Endothelial cell of umbilical vein (primary cell): ENCODE results near the gene NLRP9. TPM values are rescaled to one million over a fixed set of nuclear protein-coding genes. Genes with fewer than 3 reads are reported as not detected.
"Not testable (repeated sequence)": the region's sequence is repeated elsewhere in the genome, so short reads cannot be mapped to it uniquely, and the experiment has no call there.

Experiments used
- BruUV-seq: library from RNA; stranded (reverse); fragments of 400-500 nt; replicated peaks from 2 replicates; lab custom pipeline; 2021; lab: Mats Ljungman, UMichigan
- CTCF ChIA-PET: fragments of 300-600, 350-600 bp; sonication (Branson Sonifier 250); formaldehyde crosslinking; loops from one replicate; lab custom pipeline; 2021; ENCODE audit warnings: antibody characterized with exemption, inconsistent platforms; lab: Charles Lee
- POLR2A ChIA-PET: fragments of 300-600, 350-600 bp; sonication (Branson Sonifier 250); formaldehyde crosslinking; loops from one replicate; lab custom pipeline; 2021; ENCODE audit warnings: antibody characterized with exemption, inconsistent platforms; lab: Charles Lee
- DNase-seq: peaks from one replicate; pipeline ENCODE4 v3.0.0-alpha.2; 2011; ENCODE audit warnings: low read depth, low spot score
- FAIRE-seq: peaks from 2 replicates; lab custom pipeline; 2011; peaks lifted over from hg19 to GRCh38; lab: Jason Lieb, UNC
- H2AFZ ChIP-seq: 2 replicates; pipeline ENCODE4 v1.6.0; 2012; ENCODE audit warnings: low read depth, low read length, control low read depth, inconsistent platforms
- H3K27ac ChIP-seq: 2 replicates; pipeline ENCODE4 v1.5.1; 2011; ENCODE audit warnings: low read depth, mild to moderate bottlenecking, control low read depth, low read length, moderate library complexity; ENCODE audit not compliant: insufficient read depth
- H3K27me3 ChIP-seq, 2 experiments: 2 replicates each; pipeline versions ENCODE4 v1.6.0 to v1.6.1; 2011; ENCODE audit warnings: low read length in 2 of 2, mixed read lengths in 1 of 2; ENCODE audit not compliant: control insufficient read depth in 2 of 2, insufficient read depth in 2 of 2
- H3K36me3 ChIP-seq, 2 experiments: 2 replicates in 1 of 2; 3 replicates in 1 of 2; pipeline ENCODE4 v1.5.1; 2011; ENCODE audit warnings: low read length in 2 of 2, mild to moderate bottlenecking in 1 of 2, moderate library complexity in 1 of 2; ENCODE audit not compliant: control insufficient read depth in 2 of 2, insufficient read depth in 2 of 2; ENCODE audit errors: extremely low read depth in 1 of 2
- H3K4me1 ChIP-seq: 3 replicates; pipeline ENCODE4 v1.5.1; 2011; ENCODE audit warnings: mild to moderate bottlenecking, low read length; ENCODE audit not compliant: control insufficient read depth, insufficient read depth; ENCODE audit errors: extremely low read depth
- H3K4me2 ChIP-seq: 2 replicates; pipeline ENCODE4 v1.6.1; 2011; ENCODE audit warnings: low read length, control low read depth, mixed read lengths; ENCODE audit not compliant: insufficient read depth
- H3K4me3 ChIP-seq, 3 experiments: fragments of 200-600 bp in 1 of 3; sonication (generic), shearing (Covaris generic) in 1 of 3; replicated peaks in 1 of 3; 2 replicates each; pipeline ENCODE4 v1.5.1; 2011 to 2016; ENCODE audit warnings: control low read depth in 3 of 3, low read length in 3 of 3, mild to moderate bottlenecking in 2 of 3, inconsistent platforms in 1 of 3, low read depth in 1 of 3, moderate library complexity in 1 of 3; ENCODE audit not compliant: insufficient read depth in 1 of 3
- H3K79me2 ChIP-seq: 2 replicates; pipeline ENCODE4 v1.6.0; 2012; ENCODE audit warnings: low read length, inconsistent platforms; ENCODE audit not compliant: control insufficient read depth, insufficient read depth
- H3K9ac ChIP-seq: replicated peaks from 2 replicates; pipeline ENCODE3; 2011; ENCODE audit warnings: low read length, control low read depth; ENCODE audit not compliant: insufficient read depth; ENCODE audit errors: extremely low read depth
- H3K9me1 ChIP-seq: replicated peaks from 3 replicates; pipeline ENCODE4 v1.6.0; 2011; ENCODE audit warnings: mild to moderate bottlenecking, low read length; ENCODE audit not compliant: control insufficient read depth, insufficient read depth; ENCODE audit errors: extremely low read depth
- H3K9me3 ChIP-seq: replicated peaks from 2 replicates; pipeline ENCODE4 v1.5.1; 2012; ENCODE audit warnings: low read length, inconsistent platforms; ENCODE audit not compliant: control insufficient read depth, insufficient read depth
- H4K20me1 ChIP-seq: replicated peaks from 2 replicates; pipeline ENCODE3; 2011; ENCODE audit warnings: mild to moderate bottlenecking, low read length; ENCODE audit not compliant: control insufficient read depth, insufficient read depth; ENCODE audit errors: extremely low read depth
- EZH2 ChIP-seq: IDR thresholded peaks from 2 replicates; pipeline ENCODE4 v1.6.1; 2012; ENCODE audit warnings: borderline replicate concordance, low read depth, mild to moderate bottlenecking, moderate library complexity, low read length, inconsistent platforms; ENCODE audit not compliant: severe bottlenecking
- FOS ChIP-seq: IDR thresholded peaks from 2 replicates; pipeline ENCODE4 v1.6.1; 2011; ENCODE audit warnings: mild to moderate bottlenecking, low read length, moderate library complexity, borderline replicate concordance; ENCODE audit not compliant: insufficient read depth
- GATA2 ChIP-seq: IDR thresholded peaks from 2 replicates; pipeline ENCODE4 v1.7.0; 2011; ENCODE audit warnings: low read depth, mild to moderate bottlenecking, moderate library complexity, mixed read lengths, low read length; ENCODE audit not compliant: insufficient read length, insufficient read depth
- JUN ChIP-seq: IDR thresholded peaks from 2 replicates; pipeline ENCODE4 v1.6.1; 2011; ENCODE audit warnings: borderline replicate concordance, low read depth; ENCODE audit not compliant: insufficient read length, insufficient read depth
- MYC ChIP-seq: IDR thresholded peaks from one replicate; pipeline ENCODE4 v1.6.1; 2011; ENCODE audit warnings: mild to moderate bottlenecking, low read depth, low read length
- POLR2A ChIP-seq: IDR thresholded peaks from 2 replicates; pipeline ENCODE4 v1.6.1; 2012; ENCODE audit warnings: low read depth, mild to moderate bottlenecking, control low read depth, low read length
- POLR2AphosphoS5 ChIP-seq: IDR thresholded peaks from 2 replicates; pipeline ENCODE4 v1.6.1; 2012; ENCODE audit warnings: low read depth, mild to moderate bottlenecking, control low read depth, low read length, moderate library complexity; ENCODE audit not compliant: insufficient read depth
- dilution Hi-C: fragments of 300-500 bp; cut with MboI; formaldehyde crosslinking; loops from one replicate; pipeline ENCODE4 v1.15.0; 2019; ENCODE audit warnings: low sequenced_read_pairs; ENCODE audit not compliant: extremely low pct_ligation_motif_present
- intact Hi-C: fragments of 100-400 bp; cut with micrococcal nuclease; formaldehyde crosslinking; loops from one replicate; pipeline ENCODE4 v1.10.0; 2022
- polyA plus RNA-seq, 4 experiments: library from polyadenylated mRNA; depleted of rRNA in 3 of 4; stranded (reverse) in 3 of 4; unstranded in 1 of 4; fragments of >200 nt; gene quantifications; 2 replicates each; pipeline versions ENCODE4 v1.2.1 to v1.2.3, GENCODE V29; 2011 to 2012; ENCODE audit warnings: missing spikeins in 1 of 4
- total RNA-seq: library from RNA; stranded (reverse); gene quantifications from 2 replicates; pipeline ENCODE4 v1.2.3, GENCODE V29; 2021
- TF ChIP-seq, protein P1 (sequence below): IDR thresholded peaks from 2 replicates; pipeline ENCODE4 v1.6.1; 2011; ENCODE audit not compliant: insufficient read depth, insufficient read length
- TF ChIP-seq, protein P2 (sequence below), 2 donors: IDR thresholded peaks; 1 replicate in 1 of 2; 2 replicates in 1 of 2; pipeline ENCODE4 v1.5.1; 2011; ENCODE audit warnings: low read length in 2 of 2, mild to moderate bottlenecking in 2 of 2, moderate library complexity in 2 of 2, control low read depth in 1 of 2, inconsistent platforms in 1 of 2, low read depth in 1 of 2; ENCODE audit not compliant: insufficient read depth in 1 of 2; ENCODE audit errors: extremely low read depth in 1 of 2

NLRP9 gene
- total and polyA plus RNA-seq, 2 donors (not counting 3 experiments of a cell fraction or from before 2014, with no cell fraction given) = not detected

DNA sequence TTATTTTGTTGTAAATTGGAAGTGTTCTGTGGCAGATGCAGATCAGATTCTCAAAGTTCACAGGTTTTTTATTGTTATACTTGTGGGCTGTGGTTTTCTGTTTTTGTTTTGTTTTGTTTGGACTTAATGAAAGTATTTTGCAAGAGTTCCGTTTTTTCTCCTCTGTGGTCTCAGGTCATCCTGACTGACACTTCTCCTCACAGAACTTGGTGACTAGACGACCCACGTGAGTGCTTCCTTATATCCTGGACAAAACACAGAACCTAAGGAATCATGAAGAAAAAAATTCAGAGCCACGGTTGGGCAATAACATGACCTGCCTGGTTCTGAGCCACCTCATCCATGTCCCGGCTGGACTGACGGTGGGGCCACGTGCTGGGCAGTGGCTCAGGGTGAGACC, 28.3 kb upstream of the NLRP9 start:
- dilution Hi-C loops = no loop called here
- ChIA-PET POLR2A (no interaction called here), CTCF (no interaction called here)
- no peaks in the 10 kb centered on the region for H3K4me1 ChIP-seq
- no peaks in the 10 kb centered on the region for H3K27me3 ChIP-seq
- H3K36me3 ChIP-seq = no peaks in the 10 kb centered on the region
- H3K79me2 ChIP-seq = no peaks in the 10 kb centered on the region
- no peak overlapping the region for H3K9ac ChIP-seq
- H3K4me3 ChIP-seq = no peak overlapping the region
- no TSS peak for BruUV-seq
- TF ChIP-seq GATA2 (no peak), MYC (no peak), JUN (no peak), POLR2A (no peak), POLR2AphosphoS5 (no peak), EZH2 (no peak), FOS (no peak)
- TF ChIP-seq, protein P1, sequence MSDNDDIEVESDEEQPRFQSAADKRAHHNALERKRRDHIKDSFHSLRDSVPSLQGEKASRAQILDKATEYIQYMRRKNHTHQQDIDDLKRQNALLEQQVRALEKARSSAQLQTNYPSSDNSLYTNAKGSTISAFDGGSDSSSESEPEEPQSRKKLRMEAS = no peak
- TF ChIP-seq, protein P2, sequence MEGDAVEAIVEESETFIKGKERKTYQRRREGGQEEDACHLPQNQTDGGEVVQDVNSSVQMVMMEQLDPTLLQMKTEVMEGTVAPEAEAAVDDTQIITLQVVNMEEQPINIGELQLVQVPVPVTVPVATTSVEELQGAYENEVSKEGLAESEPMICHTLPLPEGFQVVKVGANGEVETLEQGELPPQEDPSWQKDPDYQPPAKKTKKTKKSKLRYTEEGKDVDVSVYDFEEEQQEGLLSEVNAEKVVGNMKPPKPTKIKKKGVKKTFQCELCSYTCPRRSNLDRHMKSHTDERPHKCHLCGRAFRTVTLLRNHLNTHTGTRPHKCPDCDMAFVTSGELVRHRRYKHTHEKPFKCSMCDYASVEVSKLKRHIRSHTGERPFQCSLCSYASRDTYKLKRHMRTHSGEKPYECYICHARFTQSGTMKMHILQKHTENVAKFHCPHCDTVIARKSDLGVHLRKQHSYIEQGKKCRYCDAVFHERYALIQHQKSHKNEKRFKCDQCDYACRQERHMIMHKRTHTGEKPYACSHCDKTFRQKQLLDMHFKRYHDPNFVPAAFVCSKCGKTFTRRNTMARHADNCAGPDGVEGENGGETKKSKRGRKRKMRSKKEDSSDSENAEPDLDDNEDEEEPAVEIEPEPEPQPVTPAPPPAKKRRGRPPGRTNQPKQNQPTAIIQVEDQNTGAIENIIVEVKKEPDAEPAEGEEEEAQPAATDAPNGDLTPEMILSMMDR (IDR thresholded peaks at IDR 0.05; ENCODE audit: extremely low read depth in 1 of 2, insufficient read depth in 1 of 2, low read depth in 1 of 2, low read length in 2 of 2) = no peak
- intact Hi-C loops = no loop called here
- no peak for FAIRE-seq
- H2AFZ ChIP-seq = no peak overlapping the region
- no peaks in the 10 kb centered on the region for H4K20me1 ChIP-seq
- H3K4me2 ChIP-seq = no peak overlapping the region
- H3K9me1 ChIP-seq = no peaks in the 10 kb centered on the region
- H3K27ac ChIP-seq = no peak overlapping the region
- no peaks in the 10 kb centered on the region for H3K9me3 ChIP-seq
- no peak for DNase-seq

DNA sequence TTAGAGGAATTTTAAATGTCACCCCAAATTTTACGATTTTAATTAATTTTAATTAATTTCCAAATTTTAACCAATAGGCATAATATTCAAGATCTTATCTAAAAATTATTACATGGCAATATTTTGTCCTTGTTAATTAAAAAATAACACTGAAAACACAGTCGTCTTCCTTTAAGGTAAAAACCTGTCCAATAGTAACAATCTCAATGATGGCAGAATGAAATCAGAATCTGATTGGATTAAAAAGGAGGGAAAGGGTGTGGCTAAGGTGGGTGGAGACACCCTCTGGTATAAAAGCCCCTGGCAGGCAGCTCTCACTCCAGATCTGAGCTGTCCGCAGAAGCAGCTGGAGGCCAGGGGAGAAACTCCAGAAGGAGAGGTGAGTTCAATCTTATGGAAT, 20.6 kb upstream of the NLRP9 start, which contains the start of gene RFPL4A:
RFPL4A (plus strand) TSS at position 301 of the 400 bp plus-strand sequence. CDS start 2,704 bp downstream, outside the sequence.
- FAIRE-seq, H3K9me1 ChIP-seq, H3K36me3 ChIP-seq, H3K4me3 ChIP-seq, POLR2A ChIA-PET, CTCF ChIA-PET, H3K27me3 ChIP-seq, H2AFZ ChIP-seq, dilution Hi-C loops, H4K20me1 ChIP-seq, H3K79me2 ChIP-seq, H3K4me2 ChIP-seq, BruUV-seq, H3K4me1 ChIP-seq, H3K9me3 ChIP-seq, H3K9ac ChIP-seq, DNase-seq, intact Hi-C loops, H3K27ac ChIP-seq: not testable (repeated sequence)

DNA sequence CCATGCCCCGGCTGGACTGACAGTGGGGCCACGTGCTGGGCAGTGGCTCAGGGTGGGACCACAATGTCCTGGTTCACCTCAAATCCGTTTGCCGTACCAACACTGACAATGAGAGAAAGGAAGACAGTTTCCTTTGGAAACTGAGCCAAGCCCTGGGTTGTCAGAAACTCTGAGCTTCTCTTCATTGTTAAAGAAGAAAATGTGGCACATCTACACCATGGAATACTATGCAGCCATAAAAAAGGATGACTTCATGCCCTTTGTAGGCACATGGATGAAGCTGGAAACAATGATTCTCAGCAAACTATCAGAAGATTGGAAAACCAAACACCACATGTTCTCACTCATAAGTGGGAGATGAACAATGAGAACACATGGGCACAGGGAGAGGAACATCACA, 18.6 kb upstream of the NLRP9 start:
- FAIRE-seq, CTCF ChIA-PET: not testable (repeated sequence)

More for the DNA sequence above, 18.6 kb upstream of the NLRP9 start:
- H3K27me3 ChIP-seq, H3K36me3 ChIP-seq, intact Hi-C loops, DNase-seq, H3K79me2 ChIP-seq, H2AFZ ChIP-seq, H4K20me1 ChIP-seq, H3K4me3 ChIP-seq, H3K4me1 ChIP-seq, POLR2A ChIA-PET, H3K27ac ChIP-seq, BruUV-seq, H3K4me2 ChIP-seq, H3K9me3 ChIP-seq, H3K9me1 ChIP-seq, H3K9ac ChIP-seq, dilution Hi-C loops: not testable (repeated sequence)
